ENCODE measurements around the gene WDR19. TPM values are rescaled to one million over a fixed set of nuclear protein-coding genes. Genes with fewer than 3 reads are reported as not detected.

The WDR19 gene
- total RNA-seq, 4 donors from 2014 or later, result 71.1 to 93.1 (median 80.8) TPM

GRCh38 chr4:39230462-39230861 is 48.1 kb downstream of the WDR19 start:
- TF ChIP-seq POLR2A (IDR thresholded peaks at IDR 0.05) (no peak), EP300 (IDR thresholded peaks at IDR 0.05) (no peak), CTCF (IDR thresholded peaks at IDR 0.05) (no peak)
- H3K36me3 ChIP-seq, result peaks cover 0 to 63% (median 0%) of the 10 kb centered on the region in 3 donors
- 95 to 98% methylated on average over 2 of the region's 2 CpGs for WGBS, 2 donors

GRCh38 chr4:39231660-39232059 is 49.3 kb downstream of the WDR19 start:
- 93 to 97% methylated on average over 3 of the region's 3 CpGs for WGBS, 2 donors
- H3K4me3 ChIP-seq, result no peak overlapping the region
- peaks cover 0 to 70% (median 0%) of the 10 kb centered on the region in 3 donors for H3K36me3 ChIP-seq
- no peaks in the 10 kb centered on the region for H3K27me3 ChIP-seq
- DNase-seq (ENCODE audit: low spot score in 2 of 2), result no peak
- no peak for TF ChIP-seq CTCF (IDR thresholded peaks at IDR 0.05)
- TF ChIP-seq EP300 (IDR thresholded peaks at IDR 0.05), result no peak
- no peak for TF ChIP-seq POLR2A (IDR thresholded peaks at IDR 0.05)
- H3K27ac ChIP-seq, result no peak overlapping the region
- no peaks in the 10 kb centered on the region for H3K4me1 ChIP-seq
- H3K9me3 ChIP-seq, result no peaks in the 10 kb centered on the region

More at GRCh38 chr4:39230462-39230861, 48.1 kb downstream of the WDR19 start:
- Histone ChIP-seq H3K4me1 (no peaks in the 10 kb centered on the region), H3K27me3 (no peaks in the 10 kb centered on the region), H3K4me3 (no peak overlapping the region), H3K9me3 (no peaks in the 10 kb centered on the region), H3K27ac (no peak overlapping the region)
- DNase-seq (ENCODE audit: low spot score in 2 of 2), result no peak

DNA sequence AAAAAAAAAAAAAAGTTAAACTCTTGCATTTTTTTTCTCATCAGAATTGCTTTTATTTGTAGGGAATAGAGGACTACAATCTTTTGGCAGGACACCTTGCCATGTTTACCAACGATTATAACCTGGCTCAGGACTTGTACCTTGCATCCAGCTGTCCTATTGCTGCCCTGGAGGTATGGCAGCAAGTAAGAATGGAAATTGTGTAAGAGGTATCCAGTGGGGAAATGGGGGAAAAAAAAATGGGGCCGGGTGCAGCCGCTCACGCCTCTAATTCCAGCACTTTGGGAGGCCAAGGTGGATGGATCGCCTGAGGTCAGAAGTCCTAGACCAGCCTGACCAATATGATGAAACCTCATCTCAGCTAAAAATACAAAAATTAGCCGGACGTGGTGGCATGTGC is 49.8 kb downstream of the WDR19 start:
- 84 to 94% methylated on average over 7 of the region's 7 CpGs for WGBS, 2 donors
- no peak overlapping the region for H3K4me3 ChIP-seq
- H3K9me3 ChIP-seq, result no peaks in the 10 kb centered on the region
- H3K27me3 ChIP-seq, result no peaks in the 10 kb centered on the region
- TF ChIP-seq CTCF (IDR thresholded peaks at IDR 0.05), result no peak
- no peak for TF ChIP-seq EP300 (IDR thresholded peaks at IDR 0.05)
- no peak for TF ChIP-seq POLR2A (IDR thresholded peaks at IDR 0.05)
- no peak overlapping the region for H3K27ac ChIP-seq
- DNase-seq (ENCODE audit: low spot score in 2 of 2), result no peak
- H3K36me3 ChIP-seq, result peaks cover 0 to 74% (median 0%) of the 10 kb centered on the region in 3 donors
- no peaks in the 10 kb centered on the region for H3K4me1 ChIP-seq

DNA sequence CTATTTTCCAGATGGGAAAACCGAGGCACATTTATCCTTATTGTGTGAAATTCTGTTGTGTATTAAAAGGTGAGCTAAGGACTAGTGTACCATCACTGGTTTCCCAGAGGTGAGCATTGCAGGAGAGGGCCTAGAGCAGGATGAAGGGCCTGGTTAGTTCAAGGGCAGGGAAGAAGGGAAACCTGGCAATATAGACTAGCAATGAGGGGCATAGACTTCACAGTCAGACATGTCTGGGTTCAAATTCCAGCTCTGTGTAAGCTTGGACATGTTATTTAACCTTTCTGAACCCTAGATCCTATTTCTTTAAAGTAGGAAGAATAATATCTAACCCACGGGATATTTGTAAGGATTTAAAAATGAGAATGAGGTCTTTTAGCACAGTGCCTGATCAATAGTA is 50.8 kb downstream of the WDR19 start:
- no peaks in the 10 kb centered on the region for H3K9me3 ChIP-seq
- H3K27ac ChIP-seq, result no peak overlapping the region
- TF ChIP-seq EP300 (IDR thresholded peaks at IDR 0.05), result no peak
- TF ChIP-seq POLR2A (IDR thresholded peaks at IDR 0.05), result no peak
- no peak for TF ChIP-seq CTCF (IDR thresholded peaks at IDR 0.05)
- no peaks in the 10 kb centered on the region for H3K4me1 ChIP-seq
- no peaks in the 10 kb centered on the region for H3K27me3 ChIP-seq
- peaks cover 0 to 84% (median 0%) of the 10 kb centered on the region in 3 donors for H3K36me3 ChIP-seq
- DNase-seq (ENCODE audit: low spot score in 2 of 2), result no peak
- no peak overlapping the region for H3K4me3 ChIP-seq
- 83 to 85% methylated on average over 2 of the region's 2 CpGs for WGBS, 2 donors

- Histone ChIP-seq H3K27ac (no peak overlapping the region), H3K9me3 (no peaks in the 10 kb centered on the region), H3K27me3 (no peaks in the 10 kb centered on the region), H3K4me1 (no peaks in the 10 kb centered on the region), H3K36me3 (peaks cover 0 to 85% (median 0%) of the 10 kb centered on the region in 3 donors), H3K4me3 (no peak overlapping the region)
- 96 to 97% methylated on average over 1 of the region's 1 CpG for WGBS, 2 donors
- no peak for DNase-seq (ENCODE audit: low spot score in 2 of 2)
- TF ChIP-seq EP300 (IDR thresholded peaks at IDR 0.05), result no peak
- TF ChIP-seq CTCF (IDR thresholded peaks at IDR 0.05), result no peak
- TF ChIP-seq POLR2A (IDR thresholded peaks at IDR 0.05), result no peak
Measured at GRCh38 chr4:39233783-39234182, 51.5 kb downstream of the WDR19 start.

All from tibial nerve (tissue), 4 donors.